Stomach (tissue), 9 donors: Measurements from ENCODE around the gene AP5Z1. TPM values are rescaled to one million over a fixed set of nuclear protein-coding genes. Genes with fewer than 3 reads are reported as not detected.
A peak's percentile ranks its signal among the peaks of the same experiment; 100 is the strongest.

ENCODE experiments used
- DNase-seq, 2 donors: peaks; one replicate each; pipeline versions ENCODE4 v3.0.0 to v3.0.0-alpha.2; 2013 to 2019
- H3K27ac ChIP-seq, 5 donors: fragments of 200-600 bp in 4 of 5; sonication (generic) in 4 of 5; one replicate each; pipeline ENCODE4 v1.5.1; 2013 to 2019; ENCODE audit warnings: mild to moderate bottlenecking in 1 of 5, moderate library complexity in 1 of 5
- H3K27me3 ChIP-seq, 3 donors: fragments of 200-600 bp; sonication (generic); one replicate each; pipeline ENCODE4 v1.5.1; 2017 to 2019; ENCODE audit warnings: mixed run types in 1 of 3
- H3K36me3 ChIP-seq, 4 donors: fragments of 200-600 bp; sonication (generic); 1 replicate in 3 of 4; 2 replicates in 1 of 4; pipeline ENCODE4 v1.5.1; 2016 to 2019
- H3K4me1 ChIP-seq, 4 donors: fragments of 200-600 bp; sonication (generic); one replicate each; pipeline ENCODE4 v1.5.1; 2016 to 2019
- H3K4me3 ChIP-seq, 4 donors: fragments of 200-600 bp; sonication (generic) in 3 of 4; one replicate each; pipeline ENCODE4 v1.5.1; 2016 to 2019; ENCODE audit warnings: mild to moderate bottlenecking in 1 of 4
- H3K9me3 ChIP-seq, 4 donors: fragments of 200-600 bp; sonication (generic); one replicate each; pipeline ENCODE4 v1.5.1; 2016 to 2019
- CTCF ChIP-seq, 7 experiments: fragments of 450-650 bp in 4 of 7; fragments of 200-600 bp in 3 of 7; sonication (generic) in 3 of 7; IDR thresholded peaks; one replicate each; pipeline ENCODE4 v1.5.1; 2016 to 2019; ENCODE audit warnings: antibody characterized with exemption in 7 of 7, control low read depth in 2 of 7, mild to moderate bottlenecking in 1 of 7
- EP300 ChIP-seq: sonication (generic); formaldehyde crosslinking; IDR thresholded peaks from one replicate; pipeline ENCODE4 v1.6.1; 2017; ENCODE audit warnings: antibody characterized with exemption
- POLR2A ChIP-seq, 4 donors: fragments of 450-650 bp; IDR thresholded peaks; one replicate each; pipeline ENCODE4 v1.6.1; 2016; ENCODE audit warnings: antibody characterized with exemption in 4 of 4, control low read depth in 2 of 4, mild to moderate bottlenecking in 1 of 4, moderate library complexity in 1 of 4
- POLR2AphosphoS5 ChIP-seq, 3 donors: sonication (generic); formaldehyde crosslinking; IDR thresholded peaks; one replicate each; pipeline ENCODE4 v1.6.1; 2016; ENCODE audit warnings: antibody characterized with exemption in 3 of 3
- WGBS, 5 donors: extraction: QIAGEN DNeasy Blood & Tissue Kit in 3 of 5; methylation state at CpG; one replicate each; pipeline versions ENCODE4 v1.1.5 to v1.1.7; 2013 to 2018; 5-methylcytosine and 5-hydroxymethylcytosine counted together
- intact Hi-C: fragments of 100-400 bp; cut with DNase I; formaldehyde crosslinking; loops from one replicate; pipeline ENCODE4 v1.15.1; 2023; ENCODE audit warnings: low total_unique reads
- polyA plus RNA-seq, 3 donors: library from polyadenylated mRNA; stranded (reverse); fragments of 200-250 nt; gene quantifications; one replicate each; pipeline ENCODE4 v1.2.3, GENCODE V29; 2013
- total RNA-seq, 5 donors: library from RNA; depleted of rRNA; stranded (reverse); fragments of >200 nt; gene quantifications; one replicate each; pipeline versions ENCODE4 v1.1.0 to v1.2.3, GENCODE V29; 2014 to 2016
- donor health status: healthy with polysubstance abuse.
- donor health status: Bipolar disorder and iron deficiency.
- donor health status: healthy.

Gene AP5Z1
- total and polyA plus RNA-seq, 8 donors = 11.6 to 140 (median 42.3) TPM

GRCh38 chr7:4790078-4790465 is 14.6 kb downstream of the AP5Z1 start:
- intact Hi-C loops = no loop called here
- WGBS, 5 donors = 82 to 92% (median 88%) methylated on average over 9 of the region's 9 CpGs

GRCh38 chr7:4790516-4790991 is 15.1 kb downstream of the AP5Z1 start:
- no peak for DNase-seq
- H3K36me3 ChIP-seq = peaks cover 59 to 74% (median 69%) of the 10 kb centered on the region in 4 donors
- no peak overlapping the region for H3K27ac ChIP-seq
- WGBS, 5 donors = 93 to 96% (median 95%) methylated on average over 6 to 24 of the region's 24 CpGs
- H3K4me3 ChIP-seq = no peak overlapping the region
- intact Hi-C loops = no loop called here
- H3K27me3 ChIP-seq = no peaks in the 10 kb centered on the region
- TF ChIP-seq POLR2AphosphoS5 (IDR thresholded peaks at IDR 0.05) = no peak
- TF ChIP-seq EP300 = no peak
- no peak for TF ChIP-seq CTCF (IDR thresholded peaks at IDR 0.05)
- no peaks in the 10 kb centered on the region for H3K9me3 ChIP-seq
- peaks cover 5 to 20% (median 11%) of the 10 kb centered on the region in 4 donors for H3K4me1 ChIP-seq

More at GRCh38 chr7:4790078-4790465, 14.6 kb downstream of the AP5Z1 start:
- DNase-seq = no peak
- no peak overlapping the region for H3K4me3 ChIP-seq
- TF ChIP-seq POLR2A (IDR thresholded peaks at IDR 0.05) (no peak), EP300 (no peak), POLR2AphosphoS5 (IDR thresholded peaks at IDR 0.05) (no peak), CTCF (IDR thresholded peaks at IDR 0.05) (no peak)
- peaks cover 5 to 20% (median 11%) of the 10 kb centered on the region in 4 donors for H3K4me1 ChIP-seq
- no peaks in the 10 kb centered on the region for H3K27me3 ChIP-seq
- H3K27ac ChIP-seq = no peak overlapping the region
- peaks cover 64 to 79% (median 73%) of the 10 kb centered on the region in 4 donors for H3K36me3 ChIP-seq
- no peaks in the 10 kb centered on the region for H3K9me3 ChIP-seq

GRCh38 chr7:4791101-4791737 is 15.8 kb downstream of the AP5Z1 start:
- 92 to 97% (median 94%) methylated on average over 14 to 25 of the region's 25 CpGs for WGBS, 5 donors
- H3K4me3 ChIP-seq = no peak overlapping the region
- intact Hi-C loops = no loop called here
- DNase-seq = no peak
- peaks cover 5 to 20% (median 11%) of the 10 kb centered on the region in 4 donors for H3K4me1 ChIP-seq
- H3K9me3 ChIP-seq = no peaks in the 10 kb centered on the region
- TF ChIP-seq POLR2AphosphoS5 (IDR thresholded peaks at IDR 0.05) (no peak), CTCF (IDR thresholded peaks at IDR 0.05) (no peak), POLR2A (IDR thresholded peaks at IDR 0.05) (no peak), EP300 (no peak)
- peaks cover 52 to 68% (median 62%) of the 10 kb centered on the region in 4 donors for H3K36me3 ChIP-seq
- H3K27me3 ChIP-seq = no peaks in the 10 kb centered on the region
- peak overlapping the region in 1 of 5 donors; percentile 77 for H3K27ac ChIP-seq

- H3K4me3 ChIP-seq = peak overlapping the region; percentile 35 to 53 (median 50)
- TF ChIP-seq CTCF (IDR thresholded peaks at IDR 0.05) (peak in 5 of 7 experiments; percentile 9 to 83 (median 44)), POLR2A (IDR thresholded peaks at IDR 0.05) (no peak)
Observed at GRCh38 chr7:4791738-4792536, 16.5 kb downstream of the AP5Z1 start.

More at GRCh38 chr7:4791738-4792536, 16.5 kb downstream of the AP5Z1 start:
- Histone ChIP-seq H3K27me3 (no peaks in the 10 kb centered on the region), H3K36me3 (peaks cover 45 to 61% (median 55%) of the 10 kb centered on the region in 4 donors), H3K9me3 (no peaks in the 10 kb centered on the region), H3K27ac (peak overlapping the region in 3 of 5 donors; percentile 35 to 77 (median 42)), H3K4me1 (peaks cover 5 to 20% (median 11%) of the 10 kb centered on the region in 4 donors)
- 45 to 65% (median 61%) methylated on average over 18 to 50 of the region's 50 CpGs for WGBS, 5 donors
- DNase-seq = peak; percentile 33 to 94
- intact Hi-C loops = no loop called here
